ENCODE measurements around the gene PARD3. TPM values are rescaled to one million over a fixed set of nuclear protein-coding genes. Genes with fewer than 3 reads are reported as not detected.

PARD3 gene
- total RNA-seq, 6 experiments from 2014 or later, result 19.1 to 27.8 (median 22.0) TPM

DNA sequence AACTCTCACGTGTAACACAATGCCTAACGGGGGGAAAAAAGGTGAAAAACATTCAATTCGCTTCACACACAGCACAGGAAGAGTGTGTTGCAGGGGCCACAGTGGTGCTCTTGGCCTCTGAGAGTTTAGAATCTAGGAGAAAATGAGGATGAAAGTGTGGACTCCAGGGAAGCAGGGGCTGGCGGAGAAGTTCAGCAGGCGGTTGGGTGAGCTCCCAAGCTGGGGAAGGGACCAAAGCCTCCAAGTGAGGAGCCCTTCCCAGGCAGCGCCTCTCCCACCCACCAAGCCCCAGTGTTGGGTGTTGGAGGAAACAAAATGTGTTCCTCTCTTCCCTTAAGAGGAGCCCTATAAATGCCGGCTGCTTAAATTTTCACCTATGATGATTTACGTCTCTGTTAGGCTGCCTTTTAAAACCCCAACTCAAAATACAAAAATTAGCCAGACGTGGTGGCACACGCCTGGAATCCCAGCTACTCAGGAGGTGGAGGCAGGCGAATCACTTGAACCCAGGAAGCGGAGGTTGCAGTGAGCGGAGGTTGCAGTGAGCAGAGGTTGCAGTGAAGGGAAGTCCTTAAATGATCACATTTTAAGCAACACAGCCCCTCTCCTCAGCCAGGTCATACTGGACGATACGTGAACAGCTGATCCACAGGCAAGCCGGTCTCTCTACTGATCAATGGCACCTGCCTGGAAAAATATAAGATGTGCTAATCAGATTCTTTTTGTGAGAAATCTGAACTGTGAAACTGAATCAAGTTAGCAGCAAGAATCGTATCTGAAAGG lies 735.2 kb downstream of the PARD3 start:
- intact Hi-C loops (cut with DNase I), result no loop called here
- Histone ChIP-seq H3K36me3 (no peaks in the 10 kb centered on the region), H3K27ac (no peak overlapping the region), H3K4me1 (peaks cover 0 to 9% (median 2%) of the 10 kb centered on the region in 4 donors), H3K9me3 (no peaks in the 10 kb centered on the region), H3K27me3 (no peaks in the 10 kb centered on the region), H3K4me3 (no peak overlapping the region)
- WGBS (ENCODE audit: insufficient coverage, low coverage, low lambda C conversion rate, missing lambda C conversion rate), result 78% methylated on average over 17 of the region's 17 CpGs
- ATAC-seq (no peak), DNase-seq (no peak)
- TF ChIP-seq, protein P1, sequence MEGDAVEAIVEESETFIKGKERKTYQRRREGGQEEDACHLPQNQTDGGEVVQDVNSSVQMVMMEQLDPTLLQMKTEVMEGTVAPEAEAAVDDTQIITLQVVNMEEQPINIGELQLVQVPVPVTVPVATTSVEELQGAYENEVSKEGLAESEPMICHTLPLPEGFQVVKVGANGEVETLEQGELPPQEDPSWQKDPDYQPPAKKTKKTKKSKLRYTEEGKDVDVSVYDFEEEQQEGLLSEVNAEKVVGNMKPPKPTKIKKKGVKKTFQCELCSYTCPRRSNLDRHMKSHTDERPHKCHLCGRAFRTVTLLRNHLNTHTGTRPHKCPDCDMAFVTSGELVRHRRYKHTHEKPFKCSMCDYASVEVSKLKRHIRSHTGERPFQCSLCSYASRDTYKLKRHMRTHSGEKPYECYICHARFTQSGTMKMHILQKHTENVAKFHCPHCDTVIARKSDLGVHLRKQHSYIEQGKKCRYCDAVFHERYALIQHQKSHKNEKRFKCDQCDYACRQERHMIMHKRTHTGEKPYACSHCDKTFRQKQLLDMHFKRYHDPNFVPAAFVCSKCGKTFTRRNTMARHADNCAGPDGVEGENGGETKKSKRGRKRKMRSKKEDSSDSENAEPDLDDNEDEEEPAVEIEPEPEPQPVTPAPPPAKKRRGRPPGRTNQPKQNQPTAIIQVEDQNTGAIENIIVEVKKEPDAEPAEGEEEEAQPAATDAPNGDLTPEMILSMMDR (IDR thresholded peaks at IDR 0.05), result no peak
- no peak for TF ChIP-seq POLR2A (IDR thresholded peaks at IDR 0.05)

DNA sequence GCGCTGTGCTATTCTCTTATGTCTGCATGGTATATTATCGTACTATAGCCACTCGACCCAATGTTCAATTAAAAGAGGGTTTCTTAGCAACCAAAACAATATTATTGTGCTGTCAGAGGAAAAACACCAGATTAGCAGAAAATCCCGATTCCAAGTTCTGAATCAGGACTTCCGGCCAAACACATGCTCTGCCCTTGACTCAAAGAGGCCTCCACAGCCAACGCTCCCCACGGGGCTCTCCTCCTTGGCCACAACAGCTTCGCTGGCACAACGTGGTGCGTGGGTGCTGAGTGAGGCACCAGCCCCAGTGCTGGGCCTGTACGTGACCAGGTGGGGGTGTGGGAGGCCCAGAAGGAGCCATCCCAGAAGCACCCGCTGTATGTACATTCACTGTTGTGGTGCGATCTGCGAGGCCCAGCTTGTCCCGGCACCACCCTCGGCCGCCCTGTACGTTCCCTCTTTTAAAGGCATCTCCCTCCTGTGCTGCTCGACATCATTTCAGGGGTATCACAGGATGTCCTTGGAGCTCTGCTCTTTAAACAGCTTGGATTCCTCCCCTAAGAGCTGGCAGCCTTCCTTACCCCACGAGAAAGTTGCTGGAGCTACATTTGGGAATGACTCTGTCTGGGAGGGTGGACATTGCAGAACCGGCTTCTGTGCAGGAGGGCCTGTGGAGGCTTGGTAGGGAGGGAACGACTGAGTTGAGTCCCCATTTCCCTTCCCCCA lies 736.2 kb downstream of the PARD3 start:
- peak; percentile 18 to 46 (median 34) for ATAC-seq
- H3K4me3 ChIP-seq, result no peak overlapping the region
- no peaks in the 10 kb centered on the region for H3K27me3 ChIP-seq
- peaks cover 0 to 11% (median 2%) of the 10 kb centered on the region in 4 donors for H3K4me1 ChIP-seq
- no peak for TF ChIP-seq POLR2A (IDR thresholded peaks at IDR 0.05)
- TF ChIP-seq, protein P1 (IDR thresholded peaks at IDR 0.05), result no peak
- no peak overlapping the region for H3K27ac ChIP-seq
- H3K36me3 ChIP-seq, result no peaks in the 10 kb centered on the region
- WGBS (ENCODE audit: insufficient coverage, low coverage, low lambda C conversion rate, missing lambda C conversion rate), result 52% methylated on average over 9 of the region's 22 CpGs
- no peaks in the 10 kb centered on the region for H3K9me3 ChIP-seq
- intact Hi-C loops (cut with DNase I), result no loop called here
- DNase-seq, result no peak

DNA sequence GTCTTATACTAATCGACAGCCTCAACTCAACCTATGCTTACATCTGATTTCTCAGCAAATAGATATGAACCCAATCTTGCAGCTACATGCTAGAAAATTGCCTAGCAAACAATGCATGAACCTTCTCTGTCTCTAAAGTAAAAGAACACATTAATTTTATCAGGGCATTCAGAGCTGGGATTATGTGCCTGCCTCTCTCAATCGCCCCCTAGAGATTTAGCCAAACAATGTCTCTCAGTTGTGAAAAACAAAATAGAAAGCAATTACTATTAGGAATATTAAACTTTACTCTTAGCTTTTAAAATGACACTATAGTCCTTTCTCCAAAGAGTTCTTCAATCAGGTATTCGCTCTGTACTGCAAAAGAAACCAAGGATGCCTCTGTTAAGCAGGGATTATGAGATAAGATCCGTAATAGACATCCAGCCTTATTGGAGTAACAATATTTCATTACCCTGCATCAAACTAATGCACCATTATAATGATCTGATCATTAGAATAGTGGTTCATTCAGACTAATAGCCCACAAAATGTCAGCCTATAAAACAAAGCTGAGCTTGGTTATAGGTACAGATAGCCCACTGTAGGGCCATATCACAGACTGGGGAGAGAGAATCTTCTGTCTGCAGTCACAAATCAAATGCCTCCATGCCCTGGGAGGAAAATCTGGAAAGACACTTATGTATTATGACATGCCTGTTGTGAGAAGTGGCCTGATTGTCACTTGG lies 736.9 kb downstream of the PARD3 start:
- H3K27me3 ChIP-seq, result no peaks in the 10 kb centered on the region
- WGBS (ENCODE audit: insufficient coverage, low coverage, low lambda C conversion rate, missing lambda C conversion rate), result 71% methylated on average over 4 of the region's 4 CpGs
- no peaks in the 10 kb centered on the region for H3K9me3 ChIP-seq
- H3K27ac ChIP-seq, result no peak overlapping the region
- no peak for DNase-seq
- TF ChIP-seq POLR2A (IDR thresholded peaks at IDR 0.05), result no peak
- TF ChIP-seq, protein P1 (IDR thresholded peaks at IDR 0.05), result peak in 1 of 4 donors; percentile 9
- intact Hi-C loops (cut with DNase I), result no loop called here
- peaks cover 0 to 11% (median 2%) of the 10 kb centered on the region in 4 donors for H3K4me1 ChIP-seq
- H3K4me3 ChIP-seq, result no peak overlapping the region
- ATAC-seq, result no peak
- no peaks in the 10 kb centered on the region for H3K36me3 ChIP-seq

DNA sequence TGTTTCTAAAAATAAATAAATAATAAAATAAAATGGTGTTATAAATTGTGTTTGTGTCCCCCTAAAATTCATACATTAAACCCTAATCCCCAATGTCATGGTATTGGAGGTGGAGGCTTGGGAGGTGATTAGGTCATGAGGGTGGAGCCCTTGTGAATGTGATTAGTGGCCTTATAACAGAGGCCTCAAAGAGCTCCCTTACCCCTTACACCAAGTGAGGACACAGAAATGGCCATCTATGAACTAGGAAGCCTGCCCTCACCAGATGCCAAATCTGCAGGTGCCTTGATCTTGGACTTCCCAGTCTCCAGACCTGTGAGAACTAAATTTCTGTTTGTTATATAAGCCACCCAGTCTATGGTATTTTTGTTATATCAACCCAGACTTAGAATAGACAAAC lies 738.7 kb downstream of the PARD3 start:
- Histone ChIP-seq H3K36me3 (no peaks in the 10 kb centered on the region), H3K9me3 (no peaks in the 10 kb centered on the region), H3K4me3 (no peak overlapping the region), H3K27ac (no peak overlapping the region), H3K4me1 (peaks cover 0 to 11% (median 2%) of the 10 kb centered on the region in 4 donors), H3K27me3 (no peaks in the 10 kb centered on the region)
- TF ChIP-seq, protein P1 (IDR thresholded peaks at IDR 0.05), result no peak
- TF ChIP-seq POLR2A (IDR thresholded peaks at IDR 0.05), result no peak
- intact Hi-C loops (cut with DNase I), result no loop called here
- no peak for DNase-seq
- ATAC-seq, result no peak
